GM18858 (cell line): Measurements from ENCODE around the gene SUCNR1.
A peak's percentile ranks its signal among the peaks of the same experiment; 100 is the strongest.
"Not testable (repeated sequence)": the region's sequence is repeated elsewhere in the genome, so short reads cannot be mapped to it uniquely, and the experiment has no call there.

Source experiments
- ATAC-seq: cut with Tn5 transposase; IDR thresholded peaks from one replicate; pipeline ENCODE4 v1.9.1; 2021; ENCODE audit not compliant: unreplicated experiment

SUCNR1 gene

DNA sequence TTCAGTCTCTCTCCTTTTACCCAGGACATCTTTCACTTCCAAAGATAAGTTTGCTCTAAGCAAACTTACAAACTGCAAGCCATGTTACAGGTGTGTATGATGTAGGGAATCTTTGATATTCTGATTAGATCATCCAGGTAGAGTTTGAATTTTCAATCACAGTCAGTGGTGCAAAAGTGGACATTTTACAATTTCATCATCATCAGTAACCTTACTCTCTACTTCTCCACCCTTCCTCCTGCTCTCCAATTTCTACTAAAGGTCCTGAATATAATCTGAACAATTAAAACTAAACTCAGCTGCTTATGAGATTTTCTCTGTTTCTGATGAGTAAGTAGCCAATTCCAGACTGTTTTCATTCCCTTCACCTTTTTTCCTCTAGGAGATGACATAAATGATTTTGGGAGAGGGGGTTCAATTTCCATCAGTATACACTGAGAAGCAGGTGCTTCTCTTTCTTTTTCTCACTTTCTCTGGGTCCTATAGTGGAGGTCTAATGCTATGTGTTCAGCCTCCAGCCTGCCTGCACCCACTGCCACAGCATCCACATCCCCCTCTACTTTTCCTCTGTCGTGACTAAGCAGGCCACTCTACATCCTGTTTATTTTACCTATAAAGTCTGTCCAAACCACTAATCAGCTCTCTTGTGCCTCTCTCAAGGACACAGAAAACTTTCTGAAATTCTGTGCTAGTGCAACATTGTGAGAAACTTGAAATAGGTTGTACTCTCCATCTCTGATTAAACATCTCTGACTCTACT lies 27.6 kb downstream of the SUCNR1 start:
- no peak for ATAC-seq

DNA sequence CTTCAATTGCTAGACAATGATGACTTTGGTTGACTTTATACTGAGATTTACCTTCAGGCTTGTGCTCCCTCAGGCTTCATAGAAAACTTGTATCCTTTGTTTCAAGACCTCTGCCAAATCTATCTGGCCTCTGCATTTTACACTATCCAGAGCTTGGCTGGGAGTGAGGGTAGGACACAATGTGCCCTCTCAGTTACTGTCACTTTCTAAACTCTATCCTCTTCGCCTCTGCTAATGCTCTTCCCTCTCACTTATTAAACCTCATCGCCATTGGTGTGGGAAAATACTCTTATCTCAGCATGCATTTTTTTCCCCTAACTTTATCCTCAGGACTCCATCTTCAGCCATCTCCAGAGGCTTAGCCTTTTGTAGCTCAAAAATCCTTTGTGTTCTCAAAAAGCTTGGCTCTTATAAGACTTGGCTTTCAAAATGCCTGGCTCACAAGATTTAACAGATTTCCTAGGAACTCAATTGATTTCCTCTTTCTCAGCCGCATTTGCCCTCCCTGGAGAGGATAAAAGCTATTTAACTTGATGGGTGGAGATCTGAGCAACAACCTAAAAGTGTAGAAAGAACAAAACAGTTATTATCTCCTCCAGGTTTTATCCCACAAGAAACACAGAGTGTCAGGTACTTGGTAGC lies 28.3 kb downstream of the SUCNR1 start:
- ATAC-seq = no peak

DNA sequence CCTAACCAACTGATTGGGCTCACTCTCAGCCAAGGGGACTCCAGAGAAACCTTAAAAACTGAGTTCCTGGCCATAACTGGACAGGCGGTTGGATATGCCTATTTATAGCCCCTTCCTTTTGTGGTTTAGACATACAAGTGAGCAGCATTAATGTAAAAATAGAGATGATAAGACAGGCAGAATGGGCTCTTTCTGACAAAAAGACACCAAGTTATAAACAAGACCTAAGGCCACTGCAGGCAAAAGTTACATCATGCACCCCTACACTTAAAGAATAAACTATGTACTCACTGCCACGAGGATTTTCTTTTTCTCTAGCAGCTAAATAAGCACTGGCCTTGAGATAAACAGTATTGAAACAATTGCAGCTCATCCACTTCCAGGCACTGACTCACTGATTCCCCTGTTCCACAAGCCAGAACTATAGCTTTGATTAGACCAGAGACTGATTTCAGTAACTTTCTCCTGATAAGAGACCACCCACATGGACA lies 30.1 kb downstream of the SUCNR1 start:
- ATAC-seq = no peak

DNA sequence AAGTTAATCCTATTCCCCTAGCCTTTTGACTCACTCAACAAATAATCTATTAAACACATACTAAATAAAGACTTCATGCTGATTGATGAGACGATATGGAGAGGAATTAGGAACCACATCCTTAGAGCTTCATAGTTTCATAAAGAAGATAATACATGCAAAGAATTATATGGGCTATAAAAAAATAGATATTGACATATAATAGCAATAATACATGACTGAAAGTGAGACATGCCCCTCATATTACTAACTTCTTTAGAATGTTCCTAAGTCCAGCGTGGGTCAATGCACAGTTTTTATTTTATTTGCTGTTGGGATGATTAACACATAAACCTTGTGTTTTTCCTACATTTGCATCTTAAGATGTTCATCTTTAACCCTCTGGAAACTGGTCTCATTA lies 32.2 kb downstream of the SUCNR1 start:
- no peak for ATAC-seq

DNA sequence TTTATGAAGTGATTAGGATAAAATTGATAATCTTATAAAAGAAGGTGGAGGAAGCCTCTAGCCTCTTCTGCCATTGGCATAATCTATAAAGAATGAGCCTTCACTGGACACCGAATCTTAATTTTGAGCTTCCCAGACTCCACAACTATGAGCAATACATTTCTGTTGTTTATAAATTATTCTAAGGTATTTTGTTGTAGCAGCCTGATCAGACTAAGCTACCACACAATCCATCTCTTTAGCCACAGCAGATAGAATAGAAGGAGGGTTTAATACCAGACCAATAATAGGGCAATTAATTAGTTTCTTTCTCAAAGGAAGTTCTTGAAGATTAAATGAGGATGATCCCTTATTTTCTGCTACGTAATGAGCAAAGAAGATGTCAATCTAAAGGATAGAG lies 33.3 kb downstream of the SUCNR1 start:
- no peak for ATAC-seq

DNA sequence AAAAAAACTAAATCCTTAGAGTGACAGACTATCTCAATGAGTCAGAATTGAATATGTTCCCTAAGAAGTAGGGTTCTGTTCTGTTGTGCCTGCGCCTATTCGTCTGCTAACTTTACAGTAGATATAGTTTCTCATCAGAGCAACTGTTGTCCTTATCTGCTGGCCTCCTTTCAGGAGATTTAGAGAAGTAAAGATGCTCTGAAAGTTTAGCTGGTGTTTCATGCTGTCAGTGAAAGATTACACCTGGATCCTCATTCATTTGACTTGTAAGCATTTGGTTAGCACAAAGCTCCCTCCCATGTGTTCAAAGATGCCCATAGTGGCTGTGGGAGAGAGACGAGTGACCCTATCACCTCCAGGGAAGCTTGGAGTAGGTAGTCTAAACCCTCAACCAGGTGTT lies 35.0 kb downstream of the SUCNR1 start:
- no peak for ATAC-seq

DNA sequence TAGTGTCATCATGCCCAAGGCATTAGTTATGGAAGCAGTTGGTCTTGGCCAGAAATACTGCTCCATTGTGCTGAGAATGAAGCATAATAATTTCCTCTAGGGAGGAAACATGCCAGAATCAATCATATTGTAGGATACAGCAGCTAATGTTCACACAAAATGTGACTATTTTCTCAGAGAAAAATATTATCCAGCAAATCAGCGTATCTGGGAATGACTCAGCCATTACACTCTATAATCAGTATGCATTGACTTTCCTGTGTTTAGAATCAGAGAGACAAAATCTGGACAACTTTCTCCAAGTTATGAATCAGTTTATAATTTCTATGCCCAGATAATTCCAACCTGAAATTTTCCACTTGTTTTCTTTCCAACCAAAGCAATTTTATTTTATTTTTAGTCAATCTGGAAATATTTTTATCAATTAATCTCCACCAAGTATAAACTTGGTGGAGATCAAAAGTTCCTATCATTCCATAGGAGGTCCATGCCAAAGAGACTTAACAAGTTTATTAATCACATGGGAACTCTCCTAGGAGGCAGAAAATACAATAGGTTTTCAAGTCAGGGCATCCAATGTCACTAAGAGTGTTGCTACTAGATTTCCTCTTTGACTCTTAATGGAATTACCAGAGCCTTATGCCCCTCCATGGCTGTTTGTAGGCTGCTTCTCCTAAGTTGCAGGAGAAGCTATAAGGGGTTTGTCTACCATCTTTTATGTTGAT lies 36.4 kb downstream of the SUCNR1 start:
- ATAC-seq = no peak

DNA sequence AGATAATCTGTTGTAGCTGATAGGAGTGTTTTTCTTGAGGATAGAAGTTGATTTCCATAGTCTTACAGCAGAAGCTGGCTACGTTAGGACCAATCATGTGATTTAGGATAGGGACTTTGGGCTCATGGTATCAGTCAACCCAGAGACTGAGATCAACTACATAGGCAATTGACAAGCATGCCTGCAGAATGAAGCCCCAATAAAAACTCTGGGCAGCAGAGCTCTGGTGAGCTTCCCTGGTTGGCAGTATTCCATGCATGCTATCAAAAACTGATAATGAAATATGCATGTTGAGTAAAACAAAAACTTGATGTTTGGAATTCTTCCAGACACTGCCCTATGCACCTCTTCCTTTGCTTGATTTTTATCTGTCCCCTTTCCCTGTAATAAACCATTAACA lies 38.0 kb downstream of the SUCNR1 start:
- ATAC-seq = no peak

DNA sequence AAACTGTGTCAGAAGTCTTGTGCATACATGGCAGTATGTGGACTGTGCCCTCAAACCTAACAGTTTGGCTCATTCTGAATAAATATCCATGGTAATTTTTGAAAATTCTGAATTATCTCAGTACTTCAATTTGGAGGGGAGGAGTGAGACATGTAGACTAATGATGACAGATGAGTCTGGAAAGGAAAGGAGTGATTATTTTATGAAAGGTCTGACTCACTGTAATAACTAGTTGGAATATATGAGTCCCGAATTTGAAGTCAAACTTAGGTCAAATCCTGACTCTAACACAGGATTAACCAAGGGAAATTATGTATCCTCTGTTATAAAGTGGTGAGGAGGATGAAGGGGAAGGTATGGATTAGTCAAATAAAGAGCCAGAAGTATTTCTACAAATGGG lies 38.6 kb downstream of the SUCNR1 start:
- no peak for ATAC-seq

DNA sequence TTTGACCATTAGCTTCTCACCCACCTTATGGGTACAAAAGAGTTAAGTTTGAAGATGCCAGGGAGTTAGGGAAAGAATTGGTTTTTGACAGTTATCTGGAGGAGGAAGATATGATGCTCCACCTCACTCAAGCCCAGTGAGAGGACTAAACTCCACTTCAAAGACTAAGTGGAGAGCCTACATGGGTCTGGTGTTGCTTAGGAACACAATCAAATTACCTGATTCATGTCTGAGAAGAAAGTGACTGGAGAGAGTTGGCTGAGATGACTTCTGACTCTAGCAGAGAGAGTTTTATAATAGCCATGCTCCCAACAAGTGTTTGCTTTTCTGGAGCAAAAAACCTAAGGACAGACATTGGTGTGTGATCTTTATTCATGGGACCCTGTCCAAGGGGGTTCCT lies 43.3 kb downstream of the SUCNR1 start:
- ATAC-seq = no peak

DNA sequence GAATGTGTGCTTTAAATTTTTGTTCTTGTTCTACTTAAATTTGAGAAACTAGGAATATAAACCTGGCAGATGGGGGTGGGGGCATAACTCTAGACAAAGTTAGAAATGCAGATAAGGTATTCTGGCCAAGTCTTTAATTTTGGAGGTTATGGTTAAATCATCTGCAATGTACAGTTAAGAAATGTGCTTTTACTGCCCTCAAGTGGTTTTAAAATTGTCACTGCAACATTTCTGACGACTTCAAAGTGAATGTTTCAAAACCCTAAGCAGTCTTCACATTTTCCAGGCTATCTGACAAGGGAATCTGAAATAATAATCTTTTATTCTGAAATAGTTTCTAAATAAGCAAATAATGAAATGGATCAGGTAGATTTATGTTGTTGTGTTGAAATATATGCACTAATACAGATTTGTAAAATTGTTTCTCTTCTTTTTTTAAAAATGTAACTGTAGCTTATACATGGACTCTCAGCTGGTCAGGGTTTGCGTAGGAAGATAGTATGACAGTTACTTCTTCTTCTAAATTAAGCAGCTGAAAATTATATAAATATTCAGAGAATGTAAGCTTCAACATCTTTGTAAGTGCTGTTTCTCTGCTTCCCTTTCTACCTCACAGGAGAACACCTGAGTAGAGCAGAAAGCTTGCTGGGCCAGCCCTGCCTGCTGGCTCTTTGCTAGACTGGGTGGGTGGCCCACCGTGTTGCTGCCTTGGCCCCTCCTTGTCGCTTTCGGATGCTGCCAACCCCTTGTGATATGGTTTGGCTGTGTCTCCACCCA lies 45.0 kb downstream of the SUCNR1 start:
- peak; percentile 56 for ATAC-seq

DNA sequence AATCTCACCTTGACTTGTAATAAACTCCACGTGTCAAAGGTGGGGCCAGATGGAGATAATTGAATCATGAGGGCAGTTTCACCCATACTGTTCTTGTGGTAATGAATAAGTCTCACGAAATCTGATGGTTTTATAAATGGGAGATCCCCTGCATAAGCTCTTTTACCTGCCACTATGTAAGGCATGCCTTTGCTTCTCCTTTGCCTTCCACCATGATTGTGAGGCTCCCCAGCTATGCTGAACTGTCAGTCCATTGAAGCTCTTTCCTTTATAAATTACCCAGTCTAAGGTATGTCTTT lies 45.5 kb downstream of the SUCNR1 start:
- no peak for ATAC-seq

DNA sequence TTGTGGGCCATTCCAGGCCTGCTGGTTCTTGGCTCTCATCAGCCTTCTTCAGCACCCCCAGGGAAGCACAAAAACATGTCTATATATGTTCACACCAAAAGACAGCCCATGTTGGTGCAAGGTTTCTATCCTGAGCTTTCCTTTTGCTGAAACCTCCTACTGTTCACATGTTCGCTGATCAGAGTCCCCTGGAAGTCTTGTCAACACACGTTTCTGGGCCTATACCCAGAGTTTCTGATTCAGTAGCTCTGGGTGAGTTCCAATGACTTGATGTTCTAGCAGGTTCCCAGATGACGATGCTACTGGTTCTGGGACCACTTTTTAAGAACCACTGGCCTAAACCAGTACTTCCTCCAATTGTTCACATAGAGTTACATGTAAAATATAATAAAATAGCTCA lies 46.0 kb downstream of the SUCNR1 start:
- no peak for ATAC-seq

DNA sequence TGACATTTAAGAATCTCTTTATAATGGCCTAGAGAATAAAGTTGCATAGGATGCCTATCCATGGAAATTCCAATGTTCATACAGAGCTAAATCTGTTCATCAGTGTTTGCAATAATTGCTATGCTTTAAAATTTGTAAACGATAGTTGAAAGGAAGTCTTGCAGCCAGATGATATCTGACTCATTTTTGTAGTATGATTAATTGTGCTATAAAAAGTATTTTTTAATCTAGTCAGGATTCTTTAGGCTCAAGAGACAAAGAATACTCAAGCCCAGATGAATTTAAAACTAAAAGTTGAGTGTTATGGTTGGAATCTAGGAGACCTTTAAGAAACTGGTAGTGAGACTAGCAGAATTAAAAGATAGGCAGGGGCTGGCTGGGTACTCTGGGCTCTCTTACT lies 50.5 kb downstream of the SUCNR1 start:
- ATAC-seq = no peak

DNA sequence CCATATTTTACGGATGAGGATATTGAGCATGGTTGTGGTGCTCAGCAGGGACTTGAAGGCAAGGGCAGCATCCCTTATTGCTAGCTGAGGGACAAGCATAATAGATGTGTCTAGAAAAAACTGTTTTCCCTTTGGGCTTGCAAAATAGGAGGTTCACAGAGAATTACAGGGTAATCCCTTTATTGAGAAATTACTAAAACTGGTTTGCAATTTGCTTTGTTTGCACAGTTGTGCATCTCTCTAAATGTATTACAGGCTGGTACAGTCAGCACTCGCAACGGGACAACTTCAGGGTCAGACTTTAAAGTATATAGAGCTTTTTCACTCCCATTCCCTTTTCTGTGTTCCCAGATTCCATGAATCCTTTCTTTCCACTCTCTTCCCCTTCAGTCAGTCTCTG lies 51.3 kb downstream of the SUCNR1 start:
- no peak for ATAC-seq

DNA sequence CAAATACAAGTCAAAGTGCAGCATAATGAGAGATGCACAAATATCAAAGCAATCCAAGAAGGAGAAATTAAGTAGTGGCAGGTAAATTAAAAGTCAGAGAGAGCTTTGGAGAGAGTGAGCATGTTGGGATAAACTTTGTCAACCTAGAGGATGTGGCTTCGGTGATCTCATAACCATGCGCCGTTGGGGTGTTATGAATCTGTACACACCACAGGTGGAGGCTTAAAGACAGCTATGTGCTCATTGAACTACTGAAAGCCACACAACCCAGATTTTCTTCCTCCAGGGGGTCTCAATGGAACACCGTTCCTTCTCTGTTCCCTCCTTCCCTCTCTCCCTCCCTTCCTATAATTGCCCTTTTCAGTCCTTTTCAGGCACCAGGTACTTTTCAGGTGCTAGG lies 52.0 kb downstream of the SUCNR1 start:
- no peak for ATAC-seq

DNA sequence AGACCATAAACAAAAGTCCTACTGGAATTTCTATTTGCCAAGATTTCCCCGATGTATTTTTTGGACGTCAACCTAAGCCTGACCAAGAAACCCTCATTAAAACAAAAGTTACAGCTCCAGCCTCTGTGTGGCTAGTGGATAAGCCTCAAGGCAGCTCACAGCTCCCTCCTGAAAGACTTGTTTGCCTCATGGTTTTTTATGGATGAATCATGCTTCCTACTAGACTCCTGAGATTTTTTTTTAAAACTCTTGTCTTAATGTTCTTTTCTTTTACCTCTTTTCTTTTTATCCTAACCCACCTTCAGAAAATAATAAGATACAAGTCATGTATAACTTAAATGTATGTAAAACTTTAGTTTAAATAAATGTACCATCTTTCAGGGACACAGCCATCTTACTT lies 52.4 kb downstream of the SUCNR1 start:
- no peak for ATAC-seq

DNA sequence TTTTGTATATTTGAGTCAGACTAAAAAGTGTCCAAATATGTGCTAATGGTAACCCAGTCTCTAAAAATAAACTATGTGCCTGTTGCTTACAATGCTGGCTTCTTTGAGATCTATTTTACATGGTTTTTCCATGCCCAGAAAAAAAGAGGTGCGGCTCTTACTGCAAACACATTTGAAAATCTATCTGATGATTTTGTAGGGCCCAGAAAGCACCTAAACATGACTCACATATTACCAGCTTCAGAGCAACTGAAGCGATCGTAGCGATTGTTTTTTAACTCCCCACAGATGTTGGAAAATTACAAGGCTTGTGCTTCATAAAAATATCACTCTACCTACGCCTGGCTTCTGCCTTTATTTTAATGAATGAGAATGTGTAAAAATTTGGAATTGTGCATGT lies 53.5 kb downstream of the SUCNR1 start:
- ATAC-seq = no peak

DNA sequence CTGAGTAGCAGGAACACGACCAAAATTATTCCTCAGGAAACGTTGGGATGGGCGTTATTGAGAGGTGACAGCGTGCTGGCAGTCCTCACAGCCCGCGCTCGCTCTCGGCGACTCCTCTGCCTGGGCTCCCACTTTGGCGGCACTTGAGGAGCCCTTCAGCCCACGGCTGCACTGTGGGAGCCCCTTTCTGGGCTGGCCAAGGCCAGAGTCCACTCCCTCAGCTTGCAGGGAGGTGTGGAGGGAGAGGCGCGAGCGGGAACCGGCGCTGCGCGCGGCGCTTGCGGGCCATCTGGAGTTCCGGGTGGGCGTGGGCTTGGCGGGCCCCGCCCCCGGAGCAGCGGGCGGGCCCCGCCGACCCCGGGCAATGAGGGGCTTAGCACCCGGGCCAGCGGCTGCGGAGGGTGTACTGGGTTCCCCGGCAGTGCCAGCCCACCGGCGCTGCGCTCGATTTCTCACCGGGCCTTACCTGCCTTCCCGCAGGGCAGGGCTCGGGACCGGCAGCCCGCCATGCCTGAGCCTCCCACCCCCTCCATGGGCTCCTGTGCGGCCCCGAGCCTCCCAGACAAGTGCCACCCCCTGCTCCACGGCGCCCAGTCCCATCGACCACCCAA lies 54.6 kb downstream of the SUCNR1 start:
- not testable (repeated sequence) for ATAC-seq

DNA sequence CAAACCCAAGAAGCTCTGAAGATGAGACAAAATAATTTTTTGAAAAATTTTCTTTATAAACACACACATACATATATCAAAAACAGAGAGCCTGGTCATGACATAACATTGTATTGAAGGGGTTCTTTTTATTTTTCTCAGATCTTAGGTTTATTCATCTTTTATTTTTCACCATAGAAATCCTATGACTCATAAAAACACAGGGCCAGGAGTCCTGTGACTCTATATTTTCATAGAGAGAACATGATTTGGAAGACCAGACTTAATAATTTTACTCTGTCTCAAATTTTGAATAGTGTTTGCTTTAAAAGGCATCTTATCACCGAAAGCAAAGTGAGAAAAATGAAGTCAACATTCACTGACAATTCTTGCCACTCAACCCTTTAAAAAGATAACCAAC lies 57.7 kb downstream of the SUCNR1 start:
- no peak for ATAC-seq

DNA sequence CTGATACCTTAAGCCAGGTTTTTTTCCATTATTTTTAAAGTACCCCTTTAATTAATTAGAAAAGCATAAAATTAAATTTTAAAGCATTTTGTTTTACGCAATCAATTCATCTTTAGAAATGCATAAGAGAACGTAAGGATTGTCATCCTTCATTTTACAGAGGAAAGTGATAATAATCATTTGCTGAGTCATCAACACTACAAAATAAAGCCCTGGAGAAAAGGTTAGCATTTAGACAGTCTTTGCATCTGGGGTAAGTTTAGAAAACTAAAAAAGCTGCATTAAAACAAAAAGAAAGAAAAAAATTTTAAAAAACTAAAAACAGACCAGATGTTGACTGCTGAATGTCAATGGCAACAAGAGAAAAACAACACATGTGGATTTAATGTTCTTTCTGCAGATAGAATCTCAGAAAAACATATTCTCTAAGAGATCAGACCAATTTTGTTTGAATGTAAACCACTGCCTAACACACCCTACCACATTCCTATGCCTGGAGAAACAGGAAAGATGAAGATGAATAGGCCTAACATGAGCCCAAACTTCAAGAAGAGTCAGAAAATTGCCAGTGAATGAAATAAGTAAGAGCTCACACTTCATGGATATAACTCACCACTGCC lies 59.9 kb downstream of the SUCNR1 start:
- no peak for ATAC-seq
